Activated T-cell treated with anti-CD3 and anti-CD28 coated beads, Interleukin-2, amount 50 U/mL, for 4 hours (primary cell): Measurements from ENCODE around the gene RAX. TPM values are rescaled to one million over a fixed set of nuclear protein-coding genes. Genes with fewer than 3 reads are reported as not detected.

Source experiments
- ATAC-seq, 2 donors: fragments of 200-7000 bp; cut with Tn5 transposase; one replicate each; pipeline ENCODE4 v1.10.0; 2021
- DNase-seq: peaks from one replicate; pipeline ENCODE4 v3.0.0-alpha.2; 2020
- H3K27me3 Mint-ChIP-seq: one replicate; pipeline ENCODE4 v1.8.0; 2021; ENCODE audit warnings: low read depth, mixed read lengths
- H3K36me3 Mint-ChIP-seq: one replicate; pipeline ENCODE4 v1.8.0; 2022; ENCODE audit warnings: mixed read lengths; ENCODE audit not compliant: insufficient read depth
- H3K4me1 Mint-ChIP-seq: one replicate; pipeline ENCODE4 v1.8.0; 2021; ENCODE audit warnings: low read depth, mixed read lengths
- H3K4me3 Mint-ChIP-seq: one replicate; pipeline ENCODE4 v1.8.0; 2021; ENCODE audit warnings: mild to moderate bottlenecking, moderate library complexity, mixed read lengths
- H3K9me3 Mint-ChIP-seq: one replicate; pipeline ENCODE4 v1.8.0; 2021; ENCODE audit warnings: mixed read lengths
- total RNA-seq, 3 donors: library from RNA; stranded (reverse); gene quantifications; one replicate each; pipeline ENCODE4 v1.2.1, GENCODE V29; 2021

Gene RAX
- total RNA-seq, 3 donors from 2014 or later = not detected

DNA sequence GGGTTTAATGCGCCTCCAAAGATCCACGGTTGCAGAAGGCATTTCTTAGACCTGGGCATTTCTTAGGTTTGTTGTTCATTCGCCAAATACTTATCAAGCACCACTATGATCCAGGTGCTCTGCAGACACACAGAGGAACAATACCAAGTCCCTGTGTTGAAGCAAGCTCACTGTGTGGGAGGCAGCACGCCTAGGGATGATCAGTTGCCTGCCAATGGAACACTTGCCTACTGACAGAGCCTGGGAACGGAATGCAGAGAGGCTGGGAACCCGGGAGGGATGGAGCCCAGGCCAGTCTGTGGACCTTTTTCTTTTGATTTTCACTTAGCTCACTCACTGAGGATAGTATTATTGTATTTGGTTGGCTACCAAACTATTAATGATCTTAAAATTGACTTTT, 55.2 kb downstream of the RAX start:
- H3K4me3 Mint-ChIP-seq = no peak overlapping the region

More for the DNA sequence above, 55.2 kb downstream of the RAX start:
- no peaks in the 10 kb centered on the region for H3K36me3 Mint-ChIP-seq
- H3K27me3 Mint-ChIP-seq = peaks cover 78% of the 10 kb centered on the region
- ATAC-seq (no peak), DNase-seq (no peak)
- no peaks in the 10 kb centered on the region for H3K9me3 Mint-ChIP-seq
- H3K4me1 Mint-ChIP-seq = peaks cover 11% of the 10 kb centered on the region

Other genes starting within 250 kb of the RAX start
- gene SEC11C, start 133.6 kb downstream of the RAX start, total RNA-seq = 100 to 1,000 TPM; 126 to 152 (median 134) TPM
- gene GRP, start 53.3 kb downstream of the RAX start, total RNA-seq = not detected
- not detected for gene CPLX4, start 45.2 kb upstream of the RAX start, total RNA-seq
- gene LMAN1, start 85.8 kb upstream of the RAX start, total RNA-seq = 100 to 1,000 TPM; 106 to 130 (median 116) TPM